ENCODE data around the gene UPF1.

GRCh38 chr19:18802354-18802753 is 29.4 kb upstream of the UPF1 start:
- no peak for TF ChIP-seq CTCF (IDR thresholded peaks at IDR 0.05; ENCODE audit: insufficient read depth, low read depth, low read length)
- TF ChIP-seq EZH2 (IDR thresholded peaks at IDR 0.05; ENCODE audit: insufficient read depth, low read length) = no peak

Measured in astrocyte (in vitro differentiated cells and primary cell).